PC-9 (cell line): ENCODE measurements around the gene POLR2A. TPM values are rescaled to one million over a fixed set of nuclear protein-coding genes. Genes with fewer than 3 reads are reported as not detected.
"Not testable (repeated sequence)": the region's sequence is repeated elsewhere in the genome, so short reads cannot be mapped to it uniquely, and the experiment has no call there.

Source experiments
- BruUV-seq: library from RNA; stranded (reverse); fragments of 400-500 nt; replicated peaks from 2 replicates; lab custom pipeline; 2021; lab: Mats Ljungman, UMichigan
- CTCF ChIA-PET: fragments of 300-600 bp; sonication (Branson Sonifier 250); formaldehyde crosslinking; loops from one replicate; lab custom pipeline; 2022; ENCODE audit warnings: antibody characterized with exemption; lab: Charles Lee
- POLR2A ChIA-PET: fragments of 300-600 bp; sonication (Branson Sonifier 250); formaldehyde crosslinking; loops from one replicate; lab custom pipeline; 2022; ENCODE audit warnings: antibody characterized with exemption; ENCODE audit not compliant: unreplicated experiment; lab: Charles Lee
- DNase-seq, 2 experiments: peaks; one replicate each; pipeline versions ENCODE4 v3.0.0 to v3.0.0-alpha.2; 2015 to 2022; ENCODE audit warnings: mixed read lengths in 1 of 2
- H2AFZ ChIP-seq: fragments of 200-600 bp; sonication (generic); 2 replicates; pipeline ENCODE4 v1.8.1; 2017; ENCODE audit warnings: antibody characterized with exemption
- H3F3A ChIP-seq: fragments of 200-600 bp; sonication (generic); 2 replicates; pipeline ENCODE4 v1.8.1; 2017; ENCODE audit warnings: antibody characterized with exemption, mild to moderate bottlenecking, low read depth; ENCODE audit not compliant: insufficient read depth
- H3K27ac ChIP-seq: fragments of 200-600 bp; sonication (generic); 2 replicates; pipeline ENCODE4 v1.6.1; 2016; ENCODE audit warnings: mixed run types
- H3K27me3 ChIP-seq: fragments of 200-600 bp; sonication (generic); 2 replicates; pipeline ENCODE4 v1.6.1; 2016; ENCODE audit warnings: low read depth, mixed run types; ENCODE audit not compliant: insufficient read depth
- H3K36me3 ChIP-seq: fragments of 200-600 bp; sonication (generic); 2 replicates; pipeline ENCODE4 v1.6.1; 2016; ENCODE audit warnings: low read depth, mixed run types
- H3K4me1 ChIP-seq: fragments of 200-600 bp; sonication (generic); replicated peaks from 2 replicates; pipeline ENCODE4 v1.6.1; 2016; ENCODE audit warnings: mixed run types; ENCODE audit not compliant: insufficient read depth
- H3K4me2 ChIP-seq: fragments of 200-600 bp; sonication (generic); 2 replicates; pipeline ENCODE4 v1.6.1; 2017; ENCODE audit warnings: mixed run types
- H3K4me3 ChIP-seq: fragments of 200-600 bp; sonication (generic); 2 replicates; pipeline ENCODE4 v1.6.1; 2016; ENCODE audit warnings: mixed run types
- H3K79me2 ChIP-seq: fragments of 200-600 bp; sonication (generic); 2 replicates; pipeline ENCODE4 v1.6.1; 2017; ENCODE audit warnings: low read depth, mixed run types
- H3K9me2 ChIP-seq: fragments of 200-600 bp; sonication (generic); 2 replicates; pipeline ENCODE4 v1.8.1; 2017; ENCODE audit warnings: mild to moderate bottlenecking; ENCODE audit not compliant: insufficient read depth
- H3K9me3 ChIP-seq: fragments of 200-600 bp; sonication (generic); 2 replicates; pipeline ENCODE4 v1.8.1; 2016; ENCODE audit warnings: low read depth; ENCODE audit not compliant: insufficient read depth
- H4K20me1 ChIP-seq: fragments of 200-600 bp; sonication (generic); 2 replicates; pipeline ENCODE4 v1.8.1; 2017; ENCODE audit not compliant: insufficient read depth
- CTCF ChIP-seq: fragments of 200-600 bp; sonication (generic); conservative IDR thresholded peaks from 2 replicates; pipeline ENCODE4 v1.6.1; 2017; ENCODE audit warnings: mixed run types, antibody characterized with exemption, mild to moderate bottlenecking, moderate library complexity
- EZH2 ChIP-seq: fragments of 200-600 bp; sonication (generic); IDR thresholded peaks from 2 replicates; pipeline ENCODE4 v1.8.0; 2017; ENCODE audit warnings: antibody characterized with exemption, low read depth
- intact Hi-C: fragments of 100-400 bp; cut with micrococcal nuclease; formaldehyde crosslinking; loops from one replicate; pipeline ENCODE4 v1.10.0; 2022; ENCODE audit not compliant: unreplicated experiment
- total RNA-seq: library from RNA; stranded (reverse); gene quantifications from 2 replicates; pipeline ENCODE4 v1.2.3, GENCODE V29; 2021

Gene POLR2A
- total RNA-seq, 1 experiment from 2014 or later, result 149 TPM

- ChIA-PET POLR2A (interaction anchor here (0.5 to 1.1 kb wide), 3 partner anchors 35 to 131 kb away, joined by 3 to 26 read pairs (median 5); no protein-coding TSS in a partner anchor), CTCF (interaction anchor here (0.7 kb wide), 1 partner anchor 79 kb away, joined by 10 read pairs; no protein-coding TSS in a partner anchor)
- Histone ChIP-seq H3K9me3 (no peaks in the 10 kb centered on the region), H3F3A (peaks cover 9% of the 10 kb centered on the region; the same call in 1 of the 2 replicates), H3K4me2 (peak overlapping the region; percentile 84), H3K9me2 (no peaks in the 10 kb centered on the region), H3K36me3 (no peaks in the 10 kb centered on the region), H3K79me2 (peaks cover 49% of the 10 kb centered on the region), H4K20me1 (no peaks in the 10 kb centered on the region), H3K27ac (peak overlapping the region; percentile 37), H3K27me3 (no peaks in the 10 kb centered on the region), H3K4me3 (peak overlapping the region; percentile 76), H2AFZ (peak overlapping the region; percentile 83), H3K4me1 (peaks cover 32% of the 10 kb centered on the region)
- TF ChIP-seq EZH2 (no peak), CTCF (no peak)
- no peak for DNase-seq
- no TSS peak for BruUV-seq
- intact Hi-C loops, result loop anchor here (5.0 kb wide), 1 partner anchor 218 kb away; the partner anchor contains the start of gene CLDN7
Measured at GRCh38 chr17:7480089-7480384, 4.1 kb upstream of the POLR2A start.

GRCh38 chr17:7481275-7481674 is 2.9 kb upstream of the POLR2A start, which contains the start of gene SLC35G6:
Gene SLC35G6 (plus strand): TSS chr17:7481446. CDS start chr17:7481517, 71 bp downstream.
- H3K9me3 ChIP-seq, H4K20me1 ChIP-seq, H2AFZ ChIP-seq, POLR2A ChIA-PET, DNase-seq, H3F3A ChIP-seq, H3K36me3 ChIP-seq, H3K27me3 ChIP-seq, CTCF ChIA-PET, H3K4me3 ChIP-seq, H3K9me2 ChIP-seq, BruUV-seq, H3K27ac ChIP-seq: not testable (repeated sequence)
- Histone ChIP-seq H3K4me1 (peaks cover 31% of the 10 kb centered on the region), H3K79me2 (peaks cover 49% of the 10 kb centered on the region), H3K4me2 (peak within 1 kb of the TSS; percentile 84)
- intact Hi-C loops, result loop anchor here (5.0 kb wide), 1 partner anchor 219 kb away; the partner anchor contains the start of gene CLDN7

- DNase-seq, H3K4me2 ChIP-seq, H3K9me3 ChIP-seq, H2AFZ ChIP-seq, H3K9me2 ChIP-seq, H3K27me3 ChIP-seq, H3K4me3 ChIP-seq, CTCF ChIA-PET, BruUV-seq, H3F3A ChIP-seq, H4K20me1 ChIP-seq, H3K27ac ChIP-seq, H3K36me3 ChIP-seq, POLR2A ChIA-PET: not testable (repeated sequence)
- H3K79me2 ChIP-seq, result peaks cover 49% of the 10 kb centered on the region
- H3K4me1 ChIP-seq, result peaks cover 30% of the 10 kb centered on the region
- intact Hi-C loops, result loop anchor here (5.0 kb wide), 1 partner anchor 220 kb away; the partner anchor contains the start of gene CLDN7
Measured at GRCh38 chr17:7481842-7482741, 2.1 kb upstream of the POLR2A start.

- peak overlapping the region; percentile 88 for H3K4me2 ChIP-seq
Measured at GRCh38 chr17:7482742-7483088, 1.5 kb upstream of the POLR2A start.

More at GRCh38 chr17:7482742-7483088, 1.5 kb upstream of the POLR2A start:
- BruUV-seq, H4K20me1 ChIP-seq, H3K9me3 ChIP-seq, POLR2A ChIA-PET, DNase-seq, H3K9me2 ChIP-seq, H3K27me3 ChIP-seq, H2AFZ ChIP-seq, H3F3A ChIP-seq, CTCF ChIA-PET, H3K27ac ChIP-seq, H3K36me3 ChIP-seq: not testable (repeated sequence)
- peak overlapping the region; percentile 88; the same call in 1 of the 2 replicates for H3K4me3 ChIP-seq
- peaks cover 49% of the 10 kb centered on the region for H3K79me2 ChIP-seq
- H3K4me1 ChIP-seq, result peaks cover 24% of the 10 kb centered on the region
- intact Hi-C loops, result loop anchor here (5.0 kb wide), 1 partner anchor 220 kb away; the partner anchor contains the start of gene CLDN7
